ENCODE measurements around the gene CXCL10.
"Not testable (repeated sequence)": the region's sequence is repeated elsewhere in the genome, so short reads cannot be mapped to it uniquely, and the experiment has no call there.

CXCL10 gene

GRCh38 chr4:76023389-76023788 lies at the start of gene CXCL10:
Gene CXCL10, minus strand, starts transcription at chr4:76023497. Its CDS starts 66 bp downstream, at chr4:76023431.
- DNase-seq = no peak

DNA sequence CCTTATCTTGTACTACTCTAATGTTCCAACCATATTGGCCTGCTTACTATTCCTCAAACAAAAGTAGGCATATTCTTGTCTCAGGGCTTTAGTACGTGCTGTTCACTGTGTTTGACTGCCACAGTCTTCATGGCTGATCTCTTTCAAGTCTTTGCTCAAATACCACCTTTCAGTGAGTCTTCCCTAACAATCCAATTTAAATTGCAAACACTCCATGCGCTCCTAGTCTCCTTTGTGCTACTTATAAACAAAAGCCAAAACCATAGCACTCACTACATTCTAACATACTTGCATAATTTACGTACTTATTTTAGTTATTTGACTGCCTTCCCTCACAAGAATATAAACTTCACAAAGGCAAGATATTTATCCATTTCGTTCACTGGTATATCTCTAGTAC lies 49.5 kb upstream of the CXCL10 start:
- no peak for DNase-seq

DNA sequence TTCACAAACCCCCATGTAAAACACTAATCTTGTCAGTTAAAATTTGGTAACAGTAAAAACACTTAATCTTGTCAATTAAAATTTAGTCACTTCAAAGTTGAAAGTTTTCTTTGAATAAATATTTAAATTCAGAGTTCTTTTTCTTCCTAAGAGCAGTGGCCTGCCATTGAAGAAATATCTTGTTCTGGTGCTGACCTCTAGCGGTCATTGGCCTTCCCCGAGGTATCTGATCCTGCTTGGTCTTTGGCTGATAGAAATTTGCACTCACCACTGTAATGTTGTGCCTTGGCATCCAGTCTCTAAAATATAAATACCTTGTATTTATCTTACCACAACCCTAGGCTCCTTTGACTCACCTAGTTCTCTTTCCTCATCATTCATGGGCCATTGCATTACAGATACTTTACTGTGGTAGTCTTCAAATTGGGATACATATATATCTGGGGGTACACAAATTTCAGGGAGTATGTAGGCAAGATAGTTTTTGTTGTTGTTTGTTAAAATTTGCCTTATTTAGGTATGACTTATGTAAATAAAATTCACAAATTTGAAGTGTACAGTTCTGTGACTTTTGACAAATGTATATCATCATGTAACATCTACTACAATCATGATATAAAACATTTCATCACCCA lies 44.5 kb upstream of the CXCL10 start:
- peak in 47 of 56 donors; percentile 2 to 84 (median 43) for DNase-seq

GRCh38 chr4:76066546-76066945 lies 43.2 kb upstream of the CXCL10 start:
- no peak for DNase-seq

GRCh38 chr4:76061982-76062381 lies 38.7 kb upstream of the CXCL10 start:
- DNase-seq = no peak

GRCh38 chr4:76061421-76061820 lies 38.1 kb upstream of the CXCL10 start:
- no peak for DNase-seq

DNA sequence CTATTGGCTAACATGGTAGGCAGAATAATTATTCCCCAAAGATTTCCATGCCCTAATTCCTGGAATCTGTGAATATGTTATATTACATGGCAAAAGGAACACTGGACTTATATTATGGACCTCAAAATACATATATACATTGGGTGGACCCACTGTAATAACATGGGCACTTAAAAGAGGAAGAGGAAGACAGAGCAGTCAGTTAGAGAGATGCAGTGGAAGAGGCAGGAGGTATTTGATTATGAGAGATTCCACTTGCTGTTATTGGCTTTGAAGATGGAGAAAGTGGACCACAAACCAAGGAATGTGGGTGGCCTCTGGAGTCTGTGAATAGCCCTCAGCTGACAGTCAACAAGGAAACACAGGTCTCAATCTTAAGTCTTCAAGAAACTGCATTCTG lies 37.2 kb upstream of the CXCL10 start:
- DNase-seq = no peak

GRCh38 chr4:76059750-76060149 lies 36.5 kb upstream of the CXCL10 start:
- no peak for DNase-seq

- no peak for DNase-seq
Measured at GRCh38 chr4:76058888-76059426, 35.7 kb upstream of the CXCL10 start.

DNA sequence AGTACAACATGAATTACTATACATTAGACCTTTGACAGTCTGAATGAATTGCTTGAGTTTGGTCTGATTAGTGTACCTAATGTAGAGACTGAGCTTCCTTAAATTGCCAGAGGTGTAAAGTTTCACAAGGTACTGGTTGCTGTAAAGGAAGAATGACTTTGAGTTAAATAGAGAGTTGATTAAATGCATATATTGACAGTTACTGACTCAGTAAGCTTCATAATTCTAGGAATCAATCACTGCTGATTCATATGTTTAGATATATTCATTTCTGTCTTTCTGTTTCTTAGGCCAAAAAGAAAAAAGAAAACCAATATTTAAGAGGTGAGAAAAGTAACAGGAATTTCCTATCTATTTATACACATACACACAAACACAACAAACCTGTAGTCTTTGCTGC lies 35.0 kb upstream of the CXCL10 start:
- no peak for DNase-seq

DNA sequence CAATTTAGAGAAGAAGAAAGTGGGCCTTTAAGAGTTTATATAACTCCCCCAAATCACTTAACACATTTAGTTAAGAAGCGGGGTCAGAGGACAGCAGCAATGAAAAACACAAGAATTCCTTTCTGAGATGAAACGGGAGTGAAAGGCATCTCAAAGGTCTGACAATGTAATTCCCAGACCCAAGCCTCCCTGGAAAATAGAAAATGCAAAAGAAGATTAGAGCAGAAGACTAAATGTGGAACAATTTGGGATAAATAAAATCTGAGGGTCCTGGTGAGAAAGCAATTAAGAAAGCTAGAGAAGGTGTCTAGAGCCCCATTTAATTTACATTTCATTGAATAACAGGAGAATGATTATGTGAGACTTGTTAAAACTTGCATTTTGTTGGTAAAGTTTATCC lies 32.1 kb upstream of the CXCL10 start:
- DNase-seq = no peak

- DNase-seq = no peak
Measured at GRCh38 chr4:76055016-76055415, 31.7 kb upstream of the CXCL10 start.

DNA sequence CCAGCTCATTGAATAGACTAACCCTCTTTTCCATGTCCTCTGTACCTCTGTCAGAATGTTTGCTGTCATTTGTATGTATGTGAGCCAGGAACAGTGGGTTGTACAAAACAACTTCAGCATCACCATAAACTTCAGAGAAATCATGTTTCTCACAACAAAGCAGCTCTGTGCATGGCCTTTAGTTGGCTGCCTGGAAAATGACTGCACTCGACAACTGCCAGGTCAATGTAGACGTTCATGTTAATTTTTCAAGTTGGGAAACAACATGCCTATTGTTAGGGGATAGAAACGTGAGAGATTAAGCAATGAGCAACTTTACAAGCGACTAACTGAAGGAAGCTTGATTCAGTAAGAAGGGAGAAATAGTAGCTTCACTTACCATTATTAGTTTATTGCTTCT lies 30.4 kb upstream of the CXCL10 start:
- no peak for DNase-seq

DNA sequence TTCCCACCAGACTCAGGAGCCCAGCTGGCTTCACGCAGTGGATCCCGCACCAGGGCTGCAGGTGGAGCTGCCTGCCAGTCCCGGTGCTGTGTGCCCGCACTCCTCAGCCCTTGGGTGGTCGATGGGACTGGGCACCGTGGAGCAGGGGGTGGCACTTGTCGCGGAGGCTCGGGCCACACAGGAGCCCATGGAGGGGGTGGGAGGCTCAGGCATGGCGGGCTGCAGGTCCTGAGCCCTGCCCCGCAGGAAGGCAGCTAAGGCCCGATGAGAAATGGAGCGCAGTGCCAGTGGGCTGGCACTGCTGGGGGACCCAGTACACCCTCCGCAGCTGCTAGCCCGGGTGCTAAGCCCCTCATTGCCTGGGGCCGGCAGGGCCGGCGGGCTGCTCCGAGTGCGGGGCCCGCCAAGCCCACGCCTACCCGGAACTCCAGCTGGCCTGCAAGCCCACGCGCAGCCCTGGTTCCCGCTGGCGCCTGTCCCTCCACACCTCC lies 27.3 kb upstream of the CXCL10 start:
- not testable (repeated sequence) for DNase-seq

DNA sequence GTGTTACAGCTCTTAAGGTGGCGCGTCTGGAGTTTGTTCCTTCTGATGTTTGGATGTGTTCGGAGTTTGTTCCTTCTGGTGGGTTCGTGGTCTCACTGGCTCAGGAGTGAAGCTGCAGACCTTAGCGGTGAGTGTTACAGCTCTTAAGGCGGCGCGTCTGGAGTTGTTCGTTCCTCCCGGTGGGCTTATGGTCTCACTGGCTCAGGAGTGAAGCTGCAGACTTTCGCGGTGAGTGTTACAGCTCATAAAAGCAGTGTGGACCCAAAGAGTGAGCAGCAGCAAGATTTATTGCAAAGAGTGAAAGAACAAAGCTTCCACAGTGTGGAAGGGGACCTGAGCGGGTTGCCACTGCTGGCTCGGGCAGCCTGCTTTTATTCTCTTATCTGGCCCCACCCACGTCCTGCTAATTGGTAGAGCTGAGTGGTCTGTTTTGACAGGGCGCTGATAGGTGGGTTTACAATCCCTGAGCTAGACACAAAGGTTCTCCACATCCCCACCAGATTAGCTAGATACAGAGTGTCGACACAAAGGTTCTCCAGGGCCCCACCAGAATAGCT lies 26.6 kb upstream of the CXCL10 start:
- not testable (repeated sequence) for DNase-seq

DNA sequence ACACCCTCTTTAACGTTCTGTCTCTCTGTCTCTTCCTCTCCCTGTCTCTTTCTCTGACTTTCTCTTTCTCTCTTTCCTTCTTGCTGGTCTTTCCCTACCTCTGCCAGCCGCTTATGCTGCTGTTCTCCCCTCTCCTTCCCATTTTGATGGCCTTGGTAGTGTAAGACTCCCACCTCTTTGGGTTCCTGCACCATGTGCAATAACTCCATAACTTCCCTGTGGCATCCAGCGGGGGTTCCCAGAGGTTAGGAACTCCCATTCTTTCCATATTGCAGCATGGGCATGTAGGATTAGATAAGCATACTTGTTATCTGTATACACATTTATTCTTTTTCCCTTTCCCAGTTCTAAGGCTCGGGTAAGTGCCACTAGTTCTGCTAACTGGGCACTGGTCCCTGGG lies 21.4 kb upstream of the CXCL10 start:
- DNase-seq = not testable (repeated sequence)

- DNase-seq = not testable (repeated sequence)
Measured at GRCh38 chr4:76043306-76043705, 20.0 kb upstream of the CXCL10 start.

DNA sequence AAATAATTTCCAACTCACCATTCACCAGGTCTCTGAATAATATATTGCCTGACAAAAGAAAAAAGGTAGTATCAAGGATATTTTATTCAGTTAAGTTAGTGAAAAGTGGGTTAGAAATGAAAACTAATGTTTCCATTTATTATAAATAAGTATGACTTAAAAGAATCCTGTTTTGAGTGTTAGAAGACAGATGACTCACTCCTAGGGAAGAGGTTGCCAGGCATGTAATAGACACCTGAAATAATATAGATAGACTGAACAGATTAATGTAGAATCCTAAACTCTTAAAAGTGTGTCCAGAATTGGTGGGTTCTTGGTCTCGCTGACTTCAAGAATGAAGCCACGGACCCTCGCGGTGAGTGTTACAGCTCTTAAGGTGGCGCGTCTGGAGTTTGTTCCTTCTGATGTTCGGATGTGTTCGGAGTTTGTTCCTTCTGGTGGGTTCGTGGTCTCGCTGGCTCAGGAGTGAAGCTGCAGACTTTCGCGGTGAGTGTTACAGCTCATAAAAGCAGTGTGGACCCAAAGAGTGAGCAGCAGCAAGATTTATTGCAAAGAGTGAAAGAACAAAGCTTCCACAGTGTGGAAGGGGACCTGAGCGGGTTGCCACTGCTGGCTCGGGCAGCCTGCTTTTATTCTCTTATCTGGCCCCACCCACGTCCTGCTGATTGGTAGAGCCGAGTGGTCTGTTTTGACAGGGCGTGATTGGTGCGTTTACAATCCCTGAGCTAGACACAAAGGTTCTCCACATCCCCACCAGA lies 19.1 kb upstream of the CXCL10 start:
- DNase-seq = not testable (repeated sequence)

- DNase-seq = no peak
Measured at GRCh38 chr4:76036855-76037254, 13.6 kb upstream of the CXCL10 start.

DNA sequence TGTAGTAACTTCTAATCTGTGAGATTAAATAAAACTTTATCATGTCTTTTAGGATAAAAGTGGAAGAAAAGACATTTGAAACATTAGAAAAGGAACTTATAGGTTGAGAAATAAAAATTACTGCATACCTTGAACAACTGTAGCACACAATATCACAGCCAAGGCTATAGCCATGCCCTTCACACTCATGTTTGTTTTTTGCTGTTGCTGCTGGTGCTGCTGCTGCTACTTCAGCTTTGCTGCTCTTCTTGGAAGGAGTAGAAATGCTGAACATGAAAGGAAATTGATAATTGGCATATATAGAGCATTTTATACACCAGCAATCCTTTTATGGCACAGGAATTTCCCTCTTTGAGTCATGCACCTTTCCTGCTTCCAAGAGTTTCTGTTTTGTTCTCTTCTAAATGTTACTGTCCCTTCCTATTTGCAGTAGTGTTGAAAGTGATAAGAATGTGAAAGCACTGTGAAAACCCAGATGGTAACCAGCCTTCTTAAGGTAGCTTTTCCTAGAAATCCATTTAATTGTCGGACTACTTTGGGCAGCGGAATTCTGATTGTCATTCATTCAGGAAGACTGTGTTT lies 12.6 kb upstream of the CXCL10 start, which contains the start of gene CXCL11:
Gene CXCL11, minus strand, starts transcription at position 272 of the 582 bp plus-strand sequence. Its CDS starts 83 bp downstream, at position 189.
- no peak for DNase-seq

- no peak for DNase-seq
Measured at GRCh38 chr4:76035141-76035540, 11.8 kb upstream of the CXCL10 start.

DNA sequence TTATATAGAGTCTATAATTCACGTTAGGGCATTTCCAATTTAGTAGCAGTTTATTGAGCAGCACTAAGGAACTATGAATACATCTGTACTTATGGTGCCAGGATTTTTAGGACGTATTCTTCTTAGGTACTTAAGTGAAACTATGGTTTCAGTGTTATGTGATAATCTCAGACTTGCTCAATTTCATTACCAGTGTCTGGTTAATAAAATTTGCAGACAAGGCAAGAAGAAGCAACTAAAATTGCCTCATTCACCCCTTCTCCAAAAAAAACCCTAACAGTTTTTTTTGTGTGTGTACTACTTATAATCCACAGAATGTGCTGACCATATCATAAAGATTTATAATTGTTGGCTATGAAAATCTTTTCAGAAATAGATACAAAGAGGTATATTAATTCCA lies 6.0 kb upstream of the CXCL10 start:
- DNase-seq = no peak

All from nucleus accumbens (tissue), 56 donors.